Fibroblast of peridontal ligament (primary cell): Measurements from ENCODE around the gene SCRT2.
"Not testable (repeated sequence)": the region's sequence is repeated elsewhere in the genome, so short reads cannot be mapped to it uniquely, and the experiment has no call there.

ENCODE experiments used
- DNase-seq: peaks from one replicate; pipeline ENCODE4 v3.0.0-alpha.2; 2010; ENCODE audit errors: extremely low read depth

The SCRT2 gene

GRCh38 chr20:675453-676314, at the start of gene SCRT2:
Gene SCRT2, minus strand, starts transcription at chr20:675802. Its CDS starts 201 bp downstream, at chr20:675601.
- DNase-seq: peak; percentile 56

GRCh38 chr20:724797-725196, 49.2 kb upstream of the SCRT2 start:
- not testable (repeated sequence) for DNase-seq

- no peak for DNase-seq
Observed at GRCh38 chr20:723756-724155, 48.2 kb upstream of the SCRT2 start.

DNA sequence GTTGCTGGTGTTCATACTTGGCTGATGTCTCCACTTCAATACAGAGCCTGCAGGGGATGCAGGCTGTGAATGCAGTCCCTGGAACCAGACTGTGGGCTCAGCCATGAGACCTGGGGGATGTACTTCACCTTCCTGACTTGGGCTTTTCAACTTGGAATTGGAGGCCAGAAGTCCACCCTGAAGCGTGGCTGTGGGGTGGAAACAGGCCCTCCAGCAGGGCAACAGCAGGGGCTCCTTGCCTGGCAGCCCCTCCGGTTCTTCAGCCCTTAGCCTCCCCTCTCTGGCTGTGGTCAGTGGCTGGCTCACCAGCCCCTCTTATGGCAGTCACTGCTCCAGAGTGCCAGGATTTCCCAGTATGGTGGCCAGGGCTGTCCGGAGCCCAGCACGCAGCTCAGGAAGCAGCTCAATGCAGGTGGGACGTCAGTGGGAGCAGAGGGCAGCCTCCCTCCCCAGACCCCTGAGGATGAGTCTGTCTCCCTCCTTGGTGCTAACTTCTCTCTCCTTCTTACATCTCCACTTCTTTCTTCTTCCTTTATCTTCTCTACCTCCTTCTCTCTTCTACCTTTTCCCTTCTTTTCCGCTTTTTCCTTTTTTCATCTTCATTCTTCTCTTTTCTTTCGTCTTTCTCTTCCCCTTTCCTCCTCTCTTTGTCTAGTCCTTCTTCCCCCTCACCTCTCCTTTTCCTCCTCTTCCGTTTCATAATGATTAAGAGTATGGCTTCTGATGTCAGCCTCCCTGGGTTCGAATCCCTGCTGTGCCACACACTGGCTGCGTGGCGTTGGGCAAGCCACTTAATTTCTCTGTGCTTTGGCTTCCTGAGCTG, 47.4 kb upstream of the SCRT2 start:
- DNase-seq: no peak

DNA sequence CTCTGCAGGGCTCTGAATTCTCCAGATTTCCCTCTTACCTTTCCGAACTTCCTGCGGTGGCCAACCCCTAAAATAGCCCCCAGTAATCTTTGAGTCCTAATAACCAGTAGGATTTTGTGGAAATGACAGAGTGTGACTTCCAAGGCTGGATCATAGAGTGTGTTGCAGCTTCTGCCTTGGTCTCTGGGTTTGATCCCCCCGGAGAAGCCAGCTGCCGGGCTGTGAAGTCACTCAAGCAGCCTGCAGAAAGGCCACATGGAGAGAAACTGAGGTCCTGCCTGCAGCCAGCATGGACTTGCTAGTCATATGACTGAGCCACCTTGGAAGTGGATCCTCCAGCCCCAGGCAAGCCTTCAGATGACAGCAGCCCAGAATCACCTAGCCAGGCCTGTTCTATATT, 46.3 kb upstream of the SCRT2 start:
- DNase-seq: no peak

GRCh38 chr20:719816-720215, 44.2 kb upstream of the SCRT2 start:
- no peak for DNase-seq

DNA sequence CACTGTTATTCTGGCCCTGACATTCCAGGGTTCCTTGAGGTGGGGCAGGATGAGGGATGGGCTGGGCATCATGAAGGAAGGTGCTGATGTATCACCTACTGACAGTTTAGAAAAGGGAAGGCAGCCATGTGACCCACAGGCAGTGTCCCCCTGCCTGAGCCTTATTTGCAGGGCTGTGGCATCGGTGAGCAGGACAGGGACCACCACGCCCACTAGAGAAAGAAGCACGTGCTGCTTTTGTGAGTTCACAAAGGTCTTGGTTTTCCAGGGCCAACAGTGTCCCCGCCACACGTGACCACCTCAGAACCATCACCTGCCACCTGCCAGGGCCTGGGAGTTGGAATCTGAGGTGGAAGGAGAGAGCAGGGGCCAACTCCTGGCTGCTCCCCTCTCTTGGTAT, 43.5 kb upstream of the SCRT2 start:
- DNase-seq: no peak

GRCh38 chr20:717832-718231, 42.2 kb upstream of the SCRT2 start:
- no peak for DNase-seq

DNA sequence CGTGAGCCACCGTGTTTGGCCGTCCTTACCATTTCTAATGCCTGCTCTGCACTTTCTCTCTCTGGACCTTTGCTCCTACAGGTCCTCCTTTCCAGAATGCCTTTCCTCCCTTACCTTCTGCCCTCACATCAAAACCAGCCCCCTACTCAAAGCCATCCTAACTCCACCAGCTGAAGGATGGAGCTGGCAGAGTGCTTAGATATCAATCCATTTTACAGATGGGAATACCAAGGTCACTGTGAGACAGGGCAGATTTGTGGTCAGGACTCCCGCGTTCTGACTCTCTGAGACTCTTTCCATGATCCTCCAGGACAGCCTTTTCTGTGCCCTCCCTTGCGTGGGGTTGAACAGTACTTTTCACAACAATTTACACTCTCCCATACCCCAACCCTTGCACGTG, 41.7 kb upstream of the SCRT2 start:
- no peak for DNase-seq

- no peak for DNase-seq
Observed at GRCh38 chr20:714453-714852, 38.9 kb upstream of the SCRT2 start.

DNA sequence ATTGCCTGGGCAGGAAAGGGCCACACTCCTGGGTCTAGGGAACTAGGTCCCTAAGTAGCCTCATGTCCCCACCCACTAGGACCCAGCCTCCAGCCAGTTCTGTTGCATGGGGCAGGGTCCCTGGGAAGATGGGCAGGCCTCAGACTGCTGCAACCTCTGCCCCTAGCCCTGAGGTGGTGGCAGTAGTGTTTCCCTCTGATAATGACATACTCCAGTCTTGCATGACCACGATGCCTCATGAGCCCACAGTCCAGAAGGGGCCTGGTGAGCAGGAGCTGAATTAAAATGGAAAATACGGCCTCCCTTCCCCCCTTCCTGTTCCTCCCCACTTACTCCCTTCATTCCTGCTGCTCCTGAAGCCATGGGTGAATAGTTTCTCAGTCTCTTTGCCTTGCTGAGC, 36.0 kb upstream of the SCRT2 start:
- no peak for DNase-seq

DNA sequence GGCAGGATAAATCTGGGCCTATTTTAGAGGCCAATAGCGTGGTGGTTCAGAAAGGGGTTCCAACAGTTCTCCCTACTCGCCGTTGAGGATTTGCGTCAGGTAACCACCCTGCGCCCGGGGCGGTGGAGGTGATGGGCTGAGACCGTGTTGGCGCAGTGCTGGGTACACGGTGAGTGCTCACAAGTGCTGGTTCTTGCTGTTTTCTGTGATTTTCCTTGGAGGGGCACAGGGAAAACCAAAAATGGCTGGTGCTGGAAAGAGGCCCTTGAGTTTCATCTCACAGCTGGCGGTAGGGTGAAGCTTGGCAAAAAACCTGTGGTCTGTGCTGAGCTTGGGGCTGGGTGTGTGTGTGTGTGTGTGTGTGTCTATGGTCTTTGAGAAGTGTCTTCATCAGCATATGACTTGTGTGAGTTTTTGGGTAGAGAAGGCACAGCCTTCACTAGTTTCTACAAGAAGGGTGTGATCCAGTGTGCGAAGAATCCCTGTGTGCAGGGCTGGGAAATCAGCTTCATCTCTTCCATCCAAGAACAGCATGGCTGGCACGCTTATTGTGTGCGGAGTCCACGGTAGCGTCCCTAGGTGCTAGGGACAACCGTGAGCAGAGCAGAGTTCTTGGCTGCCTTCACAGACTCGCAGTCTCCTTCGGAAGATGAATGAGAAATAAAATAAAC, 35.3 kb upstream of the SCRT2 start:
- DNase-seq: no peak

DNA sequence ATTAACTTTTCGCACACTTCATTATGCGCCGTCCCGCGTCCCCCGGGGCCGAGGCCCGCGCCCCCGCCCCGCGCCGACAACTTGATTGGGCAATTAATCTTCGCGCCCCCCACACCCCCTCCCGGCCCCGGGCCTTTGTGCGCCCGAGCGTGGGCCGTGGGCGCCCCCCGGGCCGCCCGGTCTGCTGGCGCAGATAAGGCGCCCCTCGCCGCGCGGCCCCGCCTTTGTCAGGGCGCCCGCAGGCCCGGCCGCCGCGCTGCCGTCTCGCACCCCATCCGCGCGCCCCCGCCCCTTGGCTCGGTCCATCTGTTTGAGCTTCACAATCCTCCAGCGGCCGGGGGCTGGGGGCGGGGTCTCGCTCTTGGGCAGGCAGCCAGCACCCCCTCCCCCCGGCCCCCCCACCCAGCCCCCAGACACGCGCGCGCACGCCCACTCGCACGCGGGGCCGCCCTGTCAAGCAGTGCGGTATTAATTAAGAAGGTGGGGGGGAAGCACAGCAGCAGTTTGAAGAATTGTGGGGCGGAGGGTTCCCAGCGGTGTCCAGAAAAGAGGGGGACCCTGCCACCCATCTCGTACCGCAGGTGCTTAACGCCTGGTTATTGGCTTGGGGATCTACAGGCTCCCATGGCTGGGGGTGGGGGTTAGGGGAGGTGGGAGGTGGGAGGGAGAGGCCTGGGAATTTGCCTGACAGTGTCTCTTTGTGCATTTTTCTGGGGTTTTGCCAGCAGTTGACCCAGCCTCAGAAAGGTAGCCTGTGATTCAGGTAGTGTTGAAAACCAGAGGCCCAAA, 34.6 kb upstream of the SCRT2 start:
- no peak for DNase-seq

DNA sequence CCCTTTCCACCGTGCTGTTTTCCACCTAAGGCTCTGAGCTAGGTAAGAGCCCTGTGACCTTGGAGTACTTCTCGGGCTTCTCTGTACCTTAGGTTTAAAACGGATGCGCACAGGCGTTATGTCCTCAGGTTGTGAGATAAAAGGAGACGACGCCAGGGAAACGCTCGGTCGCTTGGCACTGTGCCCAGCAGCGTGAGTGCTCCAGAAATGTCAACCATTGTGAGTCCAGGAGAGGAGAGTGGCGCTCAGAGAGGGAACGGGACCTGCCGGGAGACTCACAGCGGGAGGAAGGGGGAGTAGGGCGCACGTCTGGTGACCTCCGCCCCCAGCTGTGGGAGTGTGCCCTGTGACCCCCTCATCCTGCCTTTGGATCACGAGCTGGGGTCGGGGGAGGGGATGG, 33.8 kb upstream of the SCRT2 start:
- DNase-seq: no peak

GRCh38 chr20:708956-709355, 33.4 kb upstream of the SCRT2 start:
- no peak for DNase-seq

- DNase-seq: no peak
Observed at GRCh38 chr20:707451-708110, 32.0 kb upstream of the SCRT2 start.

DNA sequence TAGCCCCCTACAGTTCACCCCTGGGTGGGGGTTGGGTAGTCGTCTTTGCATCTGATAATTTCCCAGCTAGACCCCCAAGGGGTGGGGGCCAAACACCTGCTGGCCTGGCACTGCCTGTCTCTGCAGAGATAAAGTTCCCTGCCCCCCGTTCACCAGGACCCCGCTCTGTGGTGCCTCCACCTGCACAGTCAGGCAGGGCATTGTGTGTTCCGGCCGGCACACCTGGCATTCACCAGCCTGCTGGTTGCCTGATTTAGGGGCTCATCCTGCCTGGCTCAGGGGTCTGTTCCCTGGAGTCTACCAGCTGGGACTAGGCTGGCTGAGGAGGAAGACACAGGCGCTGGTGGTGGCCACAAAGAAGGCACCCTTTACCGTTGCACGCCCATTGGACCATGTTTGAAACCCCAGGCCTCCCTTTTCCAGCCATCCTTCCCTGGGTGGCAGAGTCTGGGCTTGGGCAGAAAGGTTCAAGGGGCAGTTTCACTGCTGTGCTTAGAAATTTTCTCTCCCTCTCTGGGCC, 30.8 kb upstream of the SCRT2 start:
- DNase-seq: no peak

DNA sequence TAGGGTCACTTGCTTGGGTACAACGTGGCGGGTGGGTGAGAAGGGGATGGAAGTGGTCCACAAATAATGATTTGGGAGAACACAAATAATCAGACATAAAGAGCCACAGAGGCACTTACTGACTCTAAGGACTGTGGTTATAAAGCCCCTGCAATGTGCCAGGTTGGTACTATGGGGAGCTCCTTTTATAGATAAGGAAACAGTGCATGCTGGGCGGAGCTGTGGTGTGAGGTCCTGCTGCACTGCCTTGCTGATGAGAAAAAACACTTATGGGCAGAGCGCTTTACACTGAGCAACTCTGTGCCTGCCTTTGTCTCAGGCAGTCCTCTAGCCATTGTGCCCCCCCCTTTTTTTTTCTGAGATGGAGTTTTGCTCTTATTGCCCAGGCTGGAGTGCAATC, 29.1 kb upstream of the SCRT2 start:
- no peak for DNase-seq

DNA sequence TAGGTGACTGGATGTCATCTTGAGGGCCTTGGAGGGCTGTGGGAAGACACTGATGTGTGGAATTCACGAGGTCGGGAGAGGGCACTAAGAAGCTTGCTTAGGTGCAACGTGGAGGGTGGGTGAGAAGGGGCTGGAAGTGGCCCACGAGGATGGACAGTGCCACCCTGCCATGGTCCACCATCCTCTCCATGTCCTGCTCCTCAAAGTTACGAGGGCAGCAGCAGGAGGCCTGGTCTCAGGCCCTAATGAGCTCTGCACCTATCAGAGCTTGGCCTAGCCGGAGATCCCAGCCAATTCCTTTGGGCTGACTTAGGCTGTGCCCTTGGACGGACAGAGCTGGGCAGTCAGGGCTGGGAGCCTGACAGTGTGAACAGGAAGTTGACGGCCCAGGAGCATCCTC, 27.8 kb upstream of the SCRT2 start:
- no peak for DNase-seq

DNA sequence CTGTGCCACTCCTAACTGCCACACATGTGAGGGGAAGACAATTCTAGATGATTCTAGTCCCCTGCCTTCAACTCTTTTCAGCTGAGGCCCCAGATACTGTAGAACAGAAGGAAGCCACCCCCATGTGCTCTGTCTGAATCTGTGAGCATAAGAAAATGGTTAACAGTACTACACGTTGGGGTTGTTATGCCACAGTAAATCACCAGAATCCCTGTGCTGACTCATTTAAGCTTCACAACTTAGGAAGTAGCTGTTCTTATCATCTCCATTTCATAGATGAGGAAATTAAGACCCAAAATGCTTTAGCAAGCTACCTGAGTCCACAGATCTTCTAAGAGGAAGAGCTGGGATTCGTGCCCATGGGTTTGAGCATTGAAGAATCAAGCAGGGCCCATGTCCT, 27.4 kb upstream of the SCRT2 start:
- no peak for DNase-seq
